Activated CD8-positive, alpha-beta T cell treated with anti-CD3 and anti-CD28 coated beads, Interleukin-2, amount 10 ng/mL, durations not matched to agents 7 days and 5 days (primary cell): ENCODE measurements around the gene CASQ1. TPM values are rescaled to one million over a fixed set of nuclear protein-coding genes. Genes with fewer than 3 reads are reported as not detected.

Experiments
- ATAC-seq: fragments of 150-1000 bp; cut with Tn5 transposase; one replicate; pipeline ENCODE4 v1.10.0; 2021; ENCODE audit warnings: moderate library complexity
- CTCF ChIA-PET: fragments of 350-600 bp; sonication (Branson Sonifier 250); formaldehyde crosslinking; loops from one replicate; lab custom pipeline; 2021; ENCODE audit warnings: antibody characterized with exemption; lab: Charles Lee
- POLR2A ChIA-PET: fragments of 350-600 bp; sonication (Branson Sonifier 250); formaldehyde crosslinking; loops from one replicate; lab custom pipeline; 2021; ENCODE audit warnings: antibody characterized with exemption; lab: Charles Lee
- DNase-seq: peaks from one replicate; pipeline ENCODE4 v3.0.0-alpha.2; 2020
- H3K27ac Mint-ChIP-seq: one replicate; pipeline ENCODE4 v1.8.0; 2021; ENCODE audit warnings: mild to moderate bottlenecking, mixed read lengths
- H3K27me3 Mint-ChIP-seq: one replicate; pipeline ENCODE4 v1.8.0; 2021; ENCODE audit warnings: low read depth, mixed read lengths
- H3K36me3 Mint-ChIP-seq: one replicate; pipeline ENCODE4 v1.8.0; 2021; ENCODE audit warnings: low read depth, mixed read lengths
- H3K4me1 Mint-ChIP-seq: one replicate; pipeline ENCODE4 v1.8.0; 2021; ENCODE audit warnings: low read depth, mixed read lengths
- H3K4me3 Mint-ChIP-seq: one replicate; pipeline ENCODE4 v1.8.0; 2021; ENCODE audit warnings: mild to moderate bottlenecking, mixed read lengths
- H3K9me3 Mint-ChIP-seq: one replicate; pipeline ENCODE4 v1.8.0; 2022; ENCODE audit warnings: mixed read lengths; ENCODE audit not compliant: insufficient read depth
- total RNA-seq, 2 experiments: library from RNA; stranded (reverse); gene quantifications; one replicate each; pipeline ENCODE4 v1.2.3, GENCODE V29; 2021

Gene CASQ1
- total RNA-seq, 2 experiments from 2014 or later = not detected

GRCh38 chr1:160169553-160170399 is 20.6 kb upstream of the CASQ1 start:
- DNase-seq (peak; percentile 54), ATAC-seq (peak; percentile 56)
- no peak overlapping the region for H3K4me3 Mint-ChIP-seq
- H3K36me3 Mint-ChIP-seq = no peaks in the 10 kb centered on the region
- no peak overlapping the region for H3K27ac Mint-ChIP-seq
- H3K27me3 Mint-ChIP-seq = peaks cover 33% of the 10 kb centered on the region
- H3K9me3 Mint-ChIP-seq = no peaks in the 10 kb centered on the region
- POLR2A ChIA-PET = interaction anchor here (0.8 kb wide), 1 partner anchor 19 kb away, joined by 3 read pairs; no protein-coding TSS in a partner anchor
- CTCF ChIA-PET = interaction anchor here (0.9 to 2.3 kb wide), 6 partner anchors 68 to 206 kb away, joined by 5 to 10 read pairs (median 6); no protein-coding TSS in a partner anchor
- peaks cover 23% of the 10 kb centered on the region for H3K4me1 Mint-ChIP-seq

DNA sequence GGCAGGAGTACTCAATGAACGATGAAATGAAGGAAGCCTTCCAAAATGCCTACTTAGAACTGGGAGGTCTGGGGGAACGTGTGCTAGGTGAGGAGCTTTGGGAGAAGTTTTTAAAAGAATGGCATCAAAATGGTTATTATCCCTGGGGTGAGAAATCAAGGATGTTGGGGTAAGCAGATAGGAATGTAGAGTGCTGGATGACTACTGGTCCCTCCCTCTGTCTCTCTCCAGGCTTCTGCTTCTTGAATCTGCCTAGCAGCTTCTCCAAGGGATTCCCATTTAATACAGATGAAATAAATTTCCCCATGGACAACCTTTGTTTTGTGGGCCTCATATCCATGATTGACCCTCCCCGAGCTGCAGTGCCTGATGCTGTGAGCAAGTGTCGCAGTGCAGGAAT is 19.0 kb upstream of the CASQ1 start:
- CTCF ChIA-PET = interaction anchor here (1.7 kb wide), 1 partner anchor 120 kb away, joined by 5 read pairs; no protein-coding TSS in a partner anchor
- no peaks in the 10 kb centered on the region for H3K9me3 Mint-ChIP-seq
- H3K27me3 Mint-ChIP-seq = peaks cover 30% of the 10 kb centered on the region
- no peak for DNase-seq
- H3K36me3 Mint-ChIP-seq = no peaks in the 10 kb centered on the region
- H3K4me3 Mint-ChIP-seq = no peak overlapping the region
- peaks cover 19% of the 10 kb centered on the region for H3K4me1 Mint-ChIP-seq
- no peak for ATAC-seq
- no peak overlapping the region for H3K27ac Mint-ChIP-seq
- POLR2A ChIA-PET = no interaction called here

DNA sequence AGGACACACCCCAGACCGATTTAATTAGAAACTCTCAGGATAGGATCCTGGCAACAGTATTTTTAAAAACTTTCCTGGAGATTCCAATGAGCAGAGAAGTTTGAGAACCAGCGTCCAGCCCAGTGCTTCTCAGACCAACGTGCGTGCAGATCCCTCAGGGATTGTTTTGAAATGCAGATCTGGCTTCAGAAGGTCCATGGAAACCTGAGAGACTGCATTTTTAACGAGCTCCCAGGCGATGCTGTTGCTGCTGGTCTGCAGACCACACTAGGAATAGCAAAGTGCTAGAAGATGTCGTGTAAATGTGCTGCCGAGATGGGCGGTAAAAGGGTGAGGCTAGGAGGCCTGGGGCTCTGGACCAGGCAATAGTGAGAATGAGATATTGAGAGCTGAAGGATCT is 18.4 kb upstream of the CASQ1 start:
- CTCF ChIA-PET = interaction anchor here (1.7 kb wide), 1 partner anchor 120 kb away, joined by 5 read pairs; no protein-coding TSS in a partner anchor

DNA sequence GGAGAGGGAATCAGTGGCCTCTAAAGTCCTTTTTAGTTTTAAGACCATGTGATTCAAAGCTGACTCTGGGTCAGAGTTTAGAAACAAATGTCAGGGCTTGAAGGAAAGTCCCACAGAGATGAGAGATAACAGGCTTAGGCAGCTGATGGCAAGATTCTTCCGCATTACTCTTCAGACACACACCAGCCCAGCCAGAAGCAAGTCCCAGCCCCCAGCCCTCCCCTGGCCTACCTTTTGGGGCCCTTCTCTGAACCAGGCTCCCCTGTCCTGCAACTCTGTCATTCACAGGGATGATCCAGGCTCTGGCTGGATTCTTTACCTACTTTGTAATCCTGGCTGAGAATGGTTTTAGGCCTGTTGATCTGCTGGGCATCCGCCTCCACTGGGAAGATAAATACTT is 13.1 kb upstream of the CASQ1 start:
- ChIA-PET POLR2A (no interaction called here), CTCF (interaction anchor here (0.6 kb wide), 1 partner anchor 30 kb away, joined by 3 read pairs; no protein-coding TSS in a partner anchor)
- H3K36me3 Mint-ChIP-seq = no peaks in the 10 kb centered on the region
- H3K4me1 Mint-ChIP-seq = no peaks in the 10 kb centered on the region
- peaks cover 34% of the 10 kb centered on the region for H3K27me3 Mint-ChIP-seq
- DNase-seq = no peak
- no peak overlapping the region for H3K4me3 Mint-ChIP-seq
- H3K27ac Mint-ChIP-seq = no peak overlapping the region
- H3K9me3 Mint-ChIP-seq = no peaks in the 10 kb centered on the region
- ATAC-seq = no peak

More for the DNA sequence above, 18.4 kb upstream of the CASQ1 start:
- Mint-ChIP-seq H3K9me3 (no peaks in the 10 kb centered on the region), H3K4me1 (peaks cover 16% of the 10 kb centered on the region), H3K27ac (no peak overlapping the region), H3K36me3 (no peaks in the 10 kb centered on the region), H3K4me3 (no peak overlapping the region), H3K27me3 (peaks cover 27% of the 10 kb centered on the region)
- ATAC-seq (no peak), DNase-seq (no peak)
- POLR2A ChIA-PET = no interaction called here

DNA sequence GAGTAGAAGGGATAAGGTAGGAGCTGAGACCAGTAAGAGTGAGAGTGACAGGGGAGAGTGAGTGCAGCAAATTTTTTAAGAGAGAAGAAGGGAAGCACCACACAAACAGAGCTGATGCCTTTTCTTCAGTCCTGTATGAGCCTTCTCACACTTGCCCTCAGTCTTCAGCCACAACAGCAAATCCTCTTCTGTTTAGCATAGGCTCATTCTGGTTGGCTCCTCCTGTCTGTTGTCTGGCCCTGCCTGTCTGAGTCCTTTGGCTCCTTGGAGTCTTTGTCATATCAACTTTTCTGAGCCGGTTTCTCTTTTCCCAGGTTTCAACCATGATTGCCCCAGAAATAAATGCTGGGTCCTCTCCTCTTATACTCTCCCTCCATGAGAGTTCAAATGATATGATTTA is 12.7 kb upstream of the CASQ1 start:
- no peaks in the 10 kb centered on the region for H3K36me3 Mint-ChIP-seq

DNA sequence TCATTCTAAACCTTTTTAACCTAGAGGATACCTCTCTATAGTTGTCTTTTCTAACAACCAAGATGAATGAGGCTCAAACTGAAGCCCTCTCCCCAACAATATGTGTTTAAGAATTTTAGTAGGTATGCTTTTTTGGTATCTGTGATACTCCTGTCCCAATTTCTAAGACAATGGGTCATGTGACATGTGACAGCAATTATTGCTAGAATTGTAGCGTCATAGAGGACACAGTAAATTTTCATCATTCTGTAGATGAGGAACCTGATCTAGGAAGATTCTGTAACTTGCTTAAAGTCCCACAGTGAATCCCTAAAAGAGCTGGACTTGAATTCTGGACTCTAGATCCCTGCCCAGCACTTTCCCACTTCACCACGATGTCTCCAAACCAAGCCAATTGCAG is 11.6 kb upstream of the CASQ1 start:
- H3K4me3 Mint-ChIP-seq = no peak overlapping the region
- ChIA-PET POLR2A (no interaction called here), CTCF (no interaction called here)
- H3K27me3 Mint-ChIP-seq = peaks cover 29% of the 10 kb centered on the region
- H3K4me1 Mint-ChIP-seq = no peaks in the 10 kb centered on the region
- DNase-seq = no peak
- no peak for ATAC-seq
- no peaks in the 10 kb centered on the region for H3K36me3 Mint-ChIP-seq
- no peak overlapping the region for H3K27ac Mint-ChIP-seq
- no peaks in the 10 kb centered on the region for H3K9me3 Mint-ChIP-seq

More for the DNA sequence above, 12.7 kb upstream of the CASQ1 start:
- ChIA-PET CTCF (interaction anchor here (0.6 kb wide), 1 partner anchor 30 kb away, joined by 3 read pairs; no protein-coding TSS in a partner anchor), POLR2A (no interaction called here)
- no peak for ATAC-seq
- H3K9me3 Mint-ChIP-seq = no peaks in the 10 kb centered on the region
- no peaks in the 10 kb centered on the region for H3K4me1 Mint-ChIP-seq
- no peak overlapping the region for H3K27ac Mint-ChIP-seq
- DNase-seq = no peak
- H3K4me3 Mint-ChIP-seq = no peak overlapping the region
- peaks cover 31% of the 10 kb centered on the region for H3K27me3 Mint-ChIP-seq

DNA sequence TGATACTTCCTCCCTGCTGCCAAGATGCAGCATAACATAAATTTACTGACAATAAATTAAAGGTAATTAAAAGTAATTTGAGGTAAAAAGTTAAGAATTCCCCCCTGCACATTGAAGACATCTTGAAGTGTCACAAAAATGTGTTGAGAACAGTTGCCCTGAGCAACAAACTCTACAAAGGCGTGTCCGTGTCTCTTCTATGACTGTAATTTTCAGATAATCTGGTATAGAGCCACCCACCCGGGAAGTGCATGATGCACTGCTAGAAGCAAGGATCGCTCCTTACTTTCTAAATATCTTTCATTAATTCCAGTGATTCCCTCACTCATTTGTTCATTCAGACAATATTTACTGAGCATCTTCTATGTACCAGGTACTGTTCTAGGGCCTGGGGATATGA is 11.0 kb upstream of the CASQ1 start:
- DNase-seq (no peak), ATAC-seq (no peak)
- Mint-ChIP-seq H3K27me3 (peaks cover 28% of the 10 kb centered on the region), H3K4me3 (no peak overlapping the region), H3K4me1 (no peaks in the 10 kb centered on the region), H3K36me3 (no peaks in the 10 kb centered on the region), H3K9me3 (no peaks in the 10 kb centered on the region), H3K27ac (no peak overlapping the region)
- POLR2A ChIA-PET = no interaction called here
- CTCF ChIA-PET = interaction anchor here (0.7 kb wide), 1 partner anchor 71 kb away, joined by 3 read pairs; no protein-coding TSS in a partner anchor

GRCh38 chr1:160186246-160186645 is 4.1 kb upstream of the CASQ1 start:
- CTCF ChIA-PET = interaction anchor here (0.7 kb wide), 1 partner anchor 50 kb away, joined by 3 read pairs; no protein-coding TSS in a partner anchor
- ATAC-seq = no peak

DNA sequence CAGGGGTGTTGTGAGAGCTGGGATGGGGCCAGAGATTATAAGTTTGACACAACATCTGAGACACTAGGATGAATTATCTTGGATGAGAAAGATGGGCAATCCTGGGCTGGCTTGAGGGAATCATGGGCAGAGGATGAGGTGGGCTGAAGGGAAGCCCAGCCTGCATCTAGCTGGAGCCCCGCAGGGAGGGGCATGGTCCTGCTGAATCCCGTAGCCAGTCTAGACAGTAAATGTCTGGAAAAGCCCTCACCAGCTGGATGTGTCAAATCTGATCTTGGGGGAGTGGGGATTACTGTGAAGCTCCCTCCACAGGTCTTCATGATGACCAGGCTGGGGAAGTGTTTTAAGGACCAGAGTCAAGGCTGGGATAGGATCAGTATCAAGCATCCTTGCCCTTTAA is 3.6 kb upstream of the CASQ1 start:
- Mint-ChIP-seq H3K27me3 (peaks cover 10% of the 10 kb centered on the region), H3K36me3 (no peaks in the 10 kb centered on the region), H3K4me1 (no peaks in the 10 kb centered on the region), H3K9me3 (no peaks in the 10 kb centered on the region), H3K4me3 (no peak overlapping the region), H3K27ac (no peak overlapping the region)
- ATAC-seq (no peak), DNase-seq (no peak)
- CTCF ChIA-PET = interaction anchor here (1.0 to 1.1 kb wide), 2 partner anchors 86 to 108 kb away, joined by 3 read pairs; no protein-coding TSS in a partner anchor
- POLR2A ChIA-PET = no interaction called here

More at GRCh38 chr1:160186246-160186645, 4.1 kb upstream of the CASQ1 start:
- no peak for DNase-seq
- no peaks in the 10 kb centered on the region for H3K4me1 Mint-ChIP-seq
- POLR2A ChIA-PET = no interaction called here
- H3K27ac Mint-ChIP-seq = no peak overlapping the region
- no peaks in the 10 kb centered on the region for H3K36me3 Mint-ChIP-seq
- H3K4me3 Mint-ChIP-seq = no peak overlapping the region
- peaks cover 12% of the 10 kb centered on the region for H3K27me3 Mint-ChIP-seq
- no peaks in the 10 kb centered on the region for H3K9me3 Mint-ChIP-seq

DNA sequence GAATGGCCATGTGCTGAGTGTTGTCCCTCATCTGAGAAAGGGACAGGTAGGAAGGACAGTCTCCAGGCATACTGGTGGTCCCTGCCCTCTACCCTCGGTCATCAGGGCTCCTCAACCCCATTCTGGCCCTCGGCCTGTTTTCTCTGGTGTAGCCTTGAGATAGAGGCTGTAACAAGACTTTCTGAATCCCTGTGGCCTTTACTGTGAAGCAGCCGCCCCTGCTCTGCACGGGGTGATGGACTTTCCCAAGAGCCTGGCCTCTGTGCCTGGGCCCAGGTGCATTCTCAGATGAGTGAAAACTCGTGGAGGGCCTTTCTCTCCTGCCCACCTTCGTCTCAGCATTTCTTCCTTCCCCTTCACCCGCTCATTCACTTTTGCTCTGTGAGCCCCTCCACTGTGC is 3.0 kb upstream of the CASQ1 start:
- CTCF ChIA-PET = interaction anchor here (1.0 to 1.1 kb wide), 2 partner anchors 86 to 108 kb away, joined by 3 read pairs; no protein-coding TSS in a partner anchor
- Mint-ChIP-seq H3K36me3 (no peaks in the 10 kb centered on the region), H3K4me1 (no peaks in the 10 kb centered on the region), H3K9me3 (no peaks in the 10 kb centered on the region), H3K27me3 (peaks cover 9% of the 10 kb centered on the region), H3K27ac (no peak overlapping the region), H3K4me3 (no peak overlapping the region)
- DNase-seq (no peak), ATAC-seq (no peak)
- POLR2A ChIA-PET = interaction anchor here (0.6 kb wide), 1 partner anchor 89 kb away, joined by 3 read pairs; the partner anchor contains the start of gene IGSF8

GRCh38 chr1:160188341-160188740 is 2.0 kb upstream of the CASQ1 start:
- ChIA-PET POLR2A (no interaction called here), CTCF (interaction anchor here (5.5 kb wide), 1 partner anchor 16 kb away, joined by 52 read pairs; the partner anchor contains the start of gene PEA15)
- ATAC-seq (no peak), DNase-seq (no peak)
- Mint-ChIP-seq H3K4me3 (no peak overlapping the region), H3K27ac (no peak overlapping the region), H3K27me3 (peaks cover 9% of the 10 kb centered on the region), H3K9me3 (no peaks in the 10 kb centered on the region), H3K36me3 (no peaks in the 10 kb centered on the region), H3K4me1 (no peaks in the 10 kb centered on the region)

- CTCF ChIA-PET = interaction anchor here (1.0 to 5.5 kb wide), 10 partner anchors 12 to 406 kb away, joined by 3 to 68 read pairs (median 8); partner anchors contain the start of gene PEA15
- peaks cover 4% of the 10 kb centered on the region for H3K27me3 Mint-ChIP-seq
- no peaks in the 10 kb centered on the region for H3K9me3 Mint-ChIP-seq
Observed at GRCh38 chr1:160191756-160192155, 1.4 kb downstream of the CASQ1 start.

More at GRCh38 chr1:160191756-160192155, 1.4 kb downstream of the CASQ1 start:
- H3K27ac Mint-ChIP-seq = no peak overlapping the region
- DNase-seq (no peak), ATAC-seq (no peak)
- H3K36me3 Mint-ChIP-seq = no peaks in the 10 kb centered on the region
- POLR2A ChIA-PET = no interaction called here
- no peaks in the 10 kb centered on the region for H3K4me1 Mint-ChIP-seq
- no peak overlapping the region for H3K4me3 Mint-ChIP-seq
